NCI-H1694 (cell line): ENCODE data around the gene PEAR1.
A peak's percentile ranks its signal among the peaks of the same experiment; 100 is the strongest.
"Not testable (repeated sequence)": the region's sequence is repeated elsewhere in the genome, so short reads cannot be mapped to it uniquely, and the experiment has no call there.

ENCODE experiments used
- DNase-seq: peaks from one replicate; lab custom pipeline; 2025; lab: John Stamatoyannopoulos, UW

The PEAR1 gene

DNA sequence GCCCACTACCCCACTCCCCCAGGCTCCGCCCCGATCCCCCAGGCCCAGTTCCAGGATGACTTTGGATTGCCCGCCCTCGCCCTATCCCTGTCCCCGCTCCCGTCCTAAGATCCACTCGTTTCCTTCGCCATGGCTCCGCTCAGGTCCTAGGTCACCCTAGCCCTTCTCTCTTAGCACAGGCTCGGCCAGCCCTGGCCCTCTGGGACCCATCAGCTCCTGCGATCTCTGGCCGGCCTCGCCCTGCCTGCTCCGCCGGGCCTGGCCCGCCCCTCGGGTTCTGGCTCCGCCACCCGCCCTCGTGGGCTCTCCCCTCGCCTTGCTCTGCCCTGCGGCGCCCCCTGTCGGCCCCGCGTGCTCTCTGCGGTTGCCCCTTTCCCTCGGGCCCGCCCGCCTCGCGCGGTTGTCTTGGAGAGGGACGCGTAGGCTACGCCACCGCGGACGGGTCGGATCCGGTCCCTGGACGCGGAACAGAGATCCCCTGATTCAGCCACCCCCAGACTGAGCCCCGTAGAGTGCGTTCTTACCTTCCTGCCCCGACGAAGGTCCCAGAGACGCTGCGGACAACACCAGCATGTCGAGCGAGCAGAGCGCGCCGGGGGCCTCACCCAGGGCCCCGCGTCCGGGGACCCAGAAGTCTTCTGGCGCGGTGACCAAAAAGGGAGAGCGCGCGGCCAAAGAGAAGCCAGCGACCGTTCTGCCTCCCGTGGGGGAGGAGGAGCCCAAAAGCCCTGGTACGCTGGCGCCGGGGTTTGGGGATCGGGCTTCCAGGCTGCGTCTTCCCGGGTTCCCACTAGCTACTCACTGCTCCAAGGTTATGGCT is 26.9 kb downstream of the PEAR1 start, which contains the start of gene LRRC71:
TSS of gene LRRC71 (plus strand) at position 400 of the 820 bp plus-strand sequence. CDS start at position 572, 172 bp downstream.
- peak; percentile 76 for DNase-seq

DNA sequence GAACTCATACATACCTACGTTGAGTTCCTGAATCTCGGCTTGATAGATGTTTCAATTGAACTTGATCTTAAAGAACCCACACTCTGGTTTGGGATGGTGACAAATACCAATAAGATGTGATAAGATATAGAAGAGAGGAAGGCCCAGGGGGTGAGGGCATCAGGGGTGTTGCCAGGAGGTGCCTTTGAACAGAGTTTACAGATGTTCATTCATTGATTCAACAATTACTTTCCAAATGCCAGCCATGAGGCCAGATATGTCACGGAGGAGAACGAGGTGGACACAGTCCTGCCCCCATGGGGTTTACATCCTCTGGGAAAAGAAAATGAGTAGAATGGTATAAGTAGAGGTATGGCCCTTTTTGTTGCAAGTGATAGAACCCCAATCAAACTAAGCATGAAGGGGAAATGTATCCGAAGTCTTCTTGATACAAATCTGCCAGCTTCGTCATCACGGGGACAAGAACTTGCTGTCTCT is 27.6 kb downstream of the PEAR1 start:
- DNase-seq = no peak

DNA sequence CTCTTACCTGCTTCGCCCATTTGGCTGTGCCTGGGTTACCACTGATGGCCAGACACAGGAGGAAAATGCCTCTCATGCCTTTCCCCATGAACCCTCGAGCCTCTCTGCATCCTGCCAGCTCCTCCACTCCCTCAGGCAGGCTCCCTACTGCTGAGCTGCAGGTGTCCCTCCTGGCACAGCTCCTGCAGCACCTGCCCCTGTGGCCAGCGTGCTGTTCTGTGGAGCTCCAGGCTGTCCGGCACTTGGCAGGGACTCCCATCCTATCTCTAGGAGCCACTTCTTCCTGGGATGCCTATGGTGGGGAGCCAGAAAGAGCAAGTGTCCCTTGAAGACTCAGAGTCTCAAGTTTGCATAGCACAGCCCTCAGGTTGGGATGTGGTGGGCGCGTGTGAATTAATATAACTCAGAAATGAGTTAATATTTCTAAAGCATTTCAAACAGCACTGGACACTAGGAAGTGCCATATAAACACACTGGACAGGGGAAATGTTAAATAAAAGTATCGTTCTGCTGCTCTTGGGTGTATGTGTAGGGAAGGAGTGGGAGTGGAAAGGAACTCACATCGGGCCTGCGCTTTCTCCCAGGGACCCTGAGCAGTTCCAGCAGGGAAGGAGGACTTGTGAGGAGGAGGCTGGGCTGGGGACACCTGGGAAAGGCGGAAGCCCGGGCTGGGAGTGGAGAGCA is 29.6 kb downstream of the PEAR1 start:
- no peak for DNase-seq

GRCh38 chr1:156923670-156924477 is 30.4 kb downstream of the PEAR1 start:
- DNase-seq = no peak

GRCh38 chr1:156924478-156925153 is 31.1 kb downstream of the PEAR1 start:
- no peak for DNase-seq

DNA sequence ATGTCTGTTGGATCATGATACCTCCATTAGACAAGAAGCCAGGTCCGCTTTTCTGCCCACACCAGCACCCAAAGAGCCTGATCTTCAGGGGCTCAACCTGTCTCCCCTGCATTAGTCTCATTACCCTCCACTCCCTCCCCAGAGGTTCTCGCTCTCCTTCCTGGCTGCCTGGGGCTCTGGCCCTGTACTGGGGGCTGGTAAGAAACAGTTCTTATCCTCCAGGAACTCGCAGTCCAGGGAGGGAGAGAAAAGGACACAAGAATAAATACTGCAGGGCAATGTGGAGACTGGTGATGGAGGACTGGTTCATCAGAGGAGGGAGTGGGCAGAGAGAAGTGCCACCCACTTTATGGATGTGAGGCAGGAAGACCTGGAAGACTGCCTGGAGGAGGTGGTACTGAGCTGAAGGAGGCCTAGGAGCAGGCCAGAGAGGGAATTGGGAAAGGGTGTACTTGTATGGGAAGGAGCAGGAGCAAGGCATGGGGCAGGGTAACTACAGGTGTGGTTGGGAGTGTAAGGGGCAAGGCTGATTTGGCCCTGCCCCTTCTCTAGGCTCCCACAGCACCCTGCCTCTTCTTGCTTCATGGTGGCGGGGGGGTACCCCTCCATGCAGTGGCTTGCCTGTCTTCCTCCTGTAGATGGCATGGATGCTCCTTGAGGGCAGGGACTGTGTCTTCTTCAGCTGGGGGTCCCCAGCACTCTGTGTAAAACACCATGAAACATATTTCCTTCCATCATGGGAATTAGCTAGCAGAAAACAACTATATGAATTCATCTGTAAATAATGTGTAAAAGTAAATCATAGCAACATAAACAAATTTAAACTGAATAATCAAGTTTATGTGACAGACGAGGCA is 31.9 kb downstream of the PEAR1 start:
- no peak for DNase-seq

DNA sequence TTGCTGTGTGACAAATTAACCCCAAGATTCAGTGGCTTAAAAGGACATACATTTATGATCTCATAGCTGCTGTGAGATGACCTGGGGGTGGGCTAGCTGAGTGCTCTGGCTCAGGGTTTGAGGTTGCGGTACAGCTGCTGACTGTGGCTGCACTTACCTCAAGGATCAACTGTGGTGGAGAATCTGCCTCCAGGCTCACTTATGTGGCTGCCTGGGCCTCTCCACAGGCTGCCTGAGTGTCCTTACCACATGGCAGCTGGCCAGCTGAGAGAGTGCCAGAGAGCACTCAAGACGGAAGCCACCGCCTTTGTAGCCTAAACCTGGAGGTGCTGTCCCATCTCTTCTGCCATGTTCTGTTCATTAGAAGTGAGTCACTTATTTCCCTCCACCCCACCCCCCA is 32.7 kb downstream of the PEAR1 start:
- no peak for DNase-seq

DNA sequence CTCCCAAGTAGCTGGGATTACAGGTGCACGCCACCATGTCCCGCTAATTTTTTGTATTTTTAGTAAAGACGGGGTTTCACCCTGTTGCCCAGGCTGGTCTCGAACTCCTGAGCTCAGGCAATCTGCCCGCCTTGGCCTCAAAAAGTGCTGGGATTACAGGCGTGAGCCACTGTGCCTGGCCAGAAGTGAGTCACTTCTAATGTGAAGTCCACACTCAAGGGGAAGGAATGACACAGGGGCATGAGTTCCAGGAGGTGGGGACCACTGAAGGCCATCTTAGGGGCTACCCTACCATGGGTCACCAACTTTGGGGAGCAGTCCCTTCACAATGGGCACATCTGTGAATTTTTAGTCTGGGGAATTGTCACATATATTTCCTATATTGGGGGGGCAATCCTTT is 33.2 kb downstream of the PEAR1 start:
- DNase-seq = not testable (repeated sequence)

DNA sequence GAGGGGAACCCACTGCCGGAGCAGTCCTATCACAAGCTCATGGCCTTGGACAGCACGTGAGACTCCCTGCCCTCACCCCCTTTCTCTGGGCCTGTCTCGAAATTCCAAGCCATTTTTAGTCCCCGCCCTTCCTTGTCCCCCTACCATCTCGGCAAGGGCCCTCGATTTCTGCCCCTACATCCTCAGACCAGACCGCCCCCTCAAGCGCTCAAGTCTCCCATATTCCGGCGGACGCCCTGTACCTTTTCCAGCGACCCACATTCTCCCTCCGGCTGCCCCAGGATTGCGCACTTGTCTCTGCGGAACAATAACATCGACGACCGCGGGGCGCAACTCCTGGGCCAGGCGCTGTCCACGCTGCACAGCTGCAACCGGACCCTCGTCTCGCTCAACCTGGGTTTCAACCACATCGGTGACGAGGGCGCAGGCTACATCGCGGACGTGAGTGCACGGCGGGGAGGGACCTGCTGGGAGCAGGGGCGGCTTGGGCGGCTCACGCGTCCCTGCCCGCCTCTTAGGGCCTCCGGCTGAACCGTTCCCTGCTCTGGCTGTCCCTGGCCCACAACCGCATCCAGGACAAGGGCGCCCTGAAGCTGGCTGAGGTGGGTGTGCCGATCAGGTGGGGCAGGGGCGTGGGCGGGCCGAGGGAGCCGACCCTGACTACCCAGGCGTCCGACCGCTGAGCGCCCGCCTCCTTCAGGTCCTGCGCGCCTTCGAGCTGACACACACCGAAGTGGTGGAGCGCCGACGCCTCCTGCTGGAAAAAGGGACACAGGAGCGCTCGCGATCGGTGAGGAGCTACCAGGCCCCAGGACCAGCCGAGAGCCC is 33.9 kb downstream of the PEAR1 start:
- DNase-seq = peak; percentile 37

DNA sequence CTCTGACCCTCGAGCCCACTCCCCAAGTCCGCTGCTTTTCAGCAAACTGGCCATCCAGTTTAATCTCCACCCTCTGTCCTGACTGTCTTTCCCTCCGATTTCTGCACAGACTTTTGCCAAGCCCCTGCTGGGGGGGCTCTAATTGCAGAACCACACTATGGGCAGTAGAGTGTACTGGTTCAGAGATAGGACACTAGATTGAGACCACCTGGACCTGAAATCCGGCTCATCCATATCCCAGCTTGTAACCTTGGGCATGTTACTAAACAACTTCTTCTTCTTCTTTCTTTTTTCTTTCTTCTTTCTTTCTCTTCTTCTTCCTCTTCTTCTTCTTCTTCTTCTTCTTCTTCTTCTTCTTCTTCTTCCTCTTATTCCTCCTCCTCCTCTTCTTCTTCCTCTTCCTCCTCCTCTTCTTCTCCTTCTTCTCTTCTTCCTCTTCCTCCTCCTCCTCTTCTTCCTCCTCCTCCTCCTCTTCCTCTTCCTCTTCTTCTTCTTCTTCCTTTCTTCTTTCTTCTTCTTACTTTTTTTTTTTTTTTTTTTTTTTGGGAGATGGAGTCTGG is 34.6 kb downstream of the PEAR1 start:
- DNase-seq = no peak

GRCh38 chr1:156929596-156930238 is 36.2 kb downstream of the PEAR1 start:
- DNase-seq = no peak

DNA sequence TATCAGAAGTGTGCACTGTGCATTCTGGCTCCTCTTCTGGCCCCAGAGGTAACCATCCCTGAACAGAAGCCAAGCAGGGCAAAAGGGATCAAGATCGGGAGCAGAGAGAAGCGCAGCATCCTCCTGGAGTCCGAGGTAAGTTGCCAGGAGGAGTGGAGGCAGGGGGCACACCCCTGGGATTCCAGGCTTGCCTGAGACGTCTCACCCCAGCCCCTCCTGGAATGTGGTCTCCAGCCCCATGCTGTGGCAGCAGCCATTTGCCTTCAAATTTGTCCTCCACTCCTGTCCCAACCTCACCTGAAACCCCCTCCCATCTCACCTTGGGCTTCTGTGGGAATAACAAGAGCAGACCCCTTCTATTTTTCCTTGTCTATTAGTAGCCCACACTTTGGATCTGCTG is 37.0 kb downstream of the PEAR1 start:
- DNase-seq = no peak

GRCh38 chr1:156931211-156931952 is 37.9 kb downstream of the PEAR1 start:
- DNase-seq = no peak

- no peak for DNase-seq
Observed at GRCh38 chr1:156931974-156932710, 38.6 kb downstream of the PEAR1 start.

- no peak for DNase-seq
Observed at GRCh38 chr1:156933136-156933535, 39.6 kb downstream of the PEAR1 start.

- no peak for DNase-seq
Observed at GRCh38 chr1:156935505-156936128, 42.1 kb downstream of the PEAR1 start.

DNA sequence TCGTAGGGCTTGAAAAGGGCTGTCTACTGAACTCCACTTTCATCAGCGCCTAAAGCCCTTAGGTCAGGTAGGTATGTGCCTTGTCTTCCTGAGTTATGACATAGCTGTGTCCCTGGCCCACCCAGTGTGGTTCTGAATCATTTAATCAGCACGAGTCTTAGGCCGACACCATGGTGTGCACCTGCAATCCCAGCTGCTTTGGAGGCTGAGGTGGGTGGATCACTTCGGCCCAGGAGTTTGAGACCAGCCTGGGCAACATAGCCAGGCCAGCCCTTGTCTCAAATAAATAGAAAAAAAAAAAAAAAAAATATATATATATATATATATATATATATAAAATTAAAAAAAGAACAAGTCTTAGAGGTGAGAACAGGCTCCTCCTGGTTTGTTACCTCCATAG is 42.7 kb downstream of the PEAR1 start:
- DNase-seq = no peak
